8988T (cell line): ENCODE data around the gene ZNF554.
"Not testable (repeated sequence)": the region's sequence is repeated elsewhere in the genome, so short reads cannot be mapped to it uniquely, and the experiment has no call there.

Experiments used
- DNase-seq: peaks from one replicate; pipeline ENCODE4 v3.0.0; 2011

Gene ZNF554

DNA sequence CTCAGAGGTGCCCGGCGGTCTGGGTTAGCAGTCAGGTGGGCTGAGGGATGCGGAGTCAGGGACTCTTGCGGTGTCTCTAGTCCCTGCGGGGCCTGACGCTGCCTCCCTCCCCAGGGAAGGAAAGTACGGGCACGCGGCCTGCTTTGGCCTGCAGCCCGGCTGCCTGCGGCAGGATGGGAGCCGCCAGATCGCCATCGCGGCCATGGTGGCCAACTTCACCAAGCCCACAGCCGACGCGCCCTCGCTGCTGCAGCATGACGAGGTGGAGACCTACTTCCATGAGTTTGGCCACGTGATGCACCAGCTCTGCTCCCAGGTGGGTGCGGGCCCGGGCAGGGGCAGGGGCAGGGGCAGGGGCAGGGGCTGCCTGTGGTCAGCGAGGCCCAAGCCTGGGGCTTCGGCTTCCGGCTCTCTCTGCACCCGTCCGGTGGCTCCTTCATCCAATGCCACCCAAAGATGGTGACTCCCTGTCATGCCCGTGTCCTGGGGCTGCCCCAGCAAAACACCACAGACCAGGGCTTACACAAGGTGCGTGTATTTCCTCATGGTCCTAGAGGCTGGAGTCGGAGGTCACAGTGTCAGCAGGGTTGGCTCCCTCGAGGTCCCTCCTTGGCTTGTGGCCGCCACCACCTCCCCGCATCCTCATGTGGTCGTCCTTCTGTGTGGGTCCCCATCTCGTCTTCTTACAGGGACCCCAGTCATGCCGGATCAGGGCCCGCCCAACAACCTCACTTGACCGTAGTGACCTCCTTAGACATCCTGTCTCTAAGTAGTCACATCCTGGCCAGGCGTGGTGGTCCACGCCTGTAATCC is 11.3 kb upstream of the ZNF554 start:
- no peak for DNase-seq

GRCh38 chr19:2809387-2810140 is 10.1 kb upstream of the ZNF554 start:
- DNase-seq, result no peak

DNA sequence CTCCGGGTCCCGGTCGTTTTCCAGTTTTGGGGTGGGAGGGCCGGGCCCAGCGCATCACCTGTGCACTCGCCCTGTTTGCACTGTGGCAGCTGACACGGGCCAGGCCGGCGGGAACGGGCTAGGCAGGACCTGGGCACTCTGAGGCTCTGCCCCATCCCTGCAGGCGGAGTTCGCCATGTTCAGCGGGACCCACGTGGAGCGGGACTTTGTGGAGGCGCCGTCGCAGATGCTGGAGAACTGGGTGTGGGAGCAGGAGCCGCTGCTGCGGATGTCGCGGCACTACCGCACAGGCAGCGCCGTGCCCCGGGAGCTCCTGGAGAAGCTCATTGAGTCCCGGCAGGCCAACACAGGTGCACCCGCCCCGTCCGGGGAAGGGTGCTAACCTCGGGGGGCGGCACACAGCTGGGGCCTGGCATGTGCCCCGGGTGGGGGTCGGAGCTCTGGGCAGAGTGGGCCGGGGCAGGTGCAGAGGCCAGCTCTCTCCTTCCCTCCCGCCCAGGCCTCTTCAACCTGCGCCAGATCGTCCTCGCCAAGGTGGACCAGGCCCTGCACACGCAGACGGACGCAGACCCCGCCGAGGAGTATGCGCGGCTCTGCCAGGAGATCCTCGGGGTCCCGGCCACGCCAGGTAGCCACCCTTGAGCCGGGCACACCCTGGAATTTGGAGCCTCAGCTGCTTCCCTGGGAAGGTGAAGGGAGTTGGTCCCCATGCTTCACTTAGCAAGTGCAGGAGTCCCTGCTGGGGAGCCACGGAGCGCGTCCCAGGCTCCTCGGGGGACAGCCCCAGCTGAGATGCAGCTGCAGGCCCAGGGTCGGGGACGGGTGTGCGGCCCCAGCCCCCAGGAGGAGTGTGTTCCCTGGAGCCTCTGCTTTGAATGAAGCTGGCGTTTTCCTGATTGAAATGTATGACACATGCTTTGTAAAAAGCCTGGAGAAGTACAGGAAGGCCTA is 9.3 kb upstream of the ZNF554 start:
- no peak for DNase-seq

DNA sequence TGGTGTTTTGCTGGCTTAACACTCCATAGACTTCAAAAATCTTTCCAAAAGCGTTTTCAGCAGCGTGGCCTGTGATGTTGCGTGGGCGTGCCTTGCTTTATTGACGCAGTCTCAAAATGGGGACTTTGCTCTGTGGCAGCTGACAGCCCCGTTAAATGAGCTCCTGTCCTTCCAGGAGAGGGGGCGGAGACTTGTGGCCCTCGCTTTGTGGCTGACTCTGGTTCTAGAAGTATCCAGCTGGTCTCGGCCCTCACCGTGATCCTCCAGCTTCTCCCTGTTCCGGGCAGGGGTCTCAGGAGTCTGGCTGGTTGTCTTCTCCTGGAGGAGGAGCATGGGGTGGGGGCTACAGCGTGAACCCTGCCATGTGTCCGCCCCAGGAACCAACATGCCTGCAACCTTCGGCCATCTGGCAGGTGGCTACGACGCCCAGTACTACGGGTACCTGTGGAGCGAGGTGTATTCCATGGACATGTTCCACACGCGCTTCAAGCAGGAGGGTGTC is 8.4 kb upstream of the ZNF554 start:
- DNase-seq, result no peak

GRCh38 chr19:2811735-2812413 is 7.8 kb upstream of the ZNF554 start:
- DNase-seq, result no peak

DNA sequence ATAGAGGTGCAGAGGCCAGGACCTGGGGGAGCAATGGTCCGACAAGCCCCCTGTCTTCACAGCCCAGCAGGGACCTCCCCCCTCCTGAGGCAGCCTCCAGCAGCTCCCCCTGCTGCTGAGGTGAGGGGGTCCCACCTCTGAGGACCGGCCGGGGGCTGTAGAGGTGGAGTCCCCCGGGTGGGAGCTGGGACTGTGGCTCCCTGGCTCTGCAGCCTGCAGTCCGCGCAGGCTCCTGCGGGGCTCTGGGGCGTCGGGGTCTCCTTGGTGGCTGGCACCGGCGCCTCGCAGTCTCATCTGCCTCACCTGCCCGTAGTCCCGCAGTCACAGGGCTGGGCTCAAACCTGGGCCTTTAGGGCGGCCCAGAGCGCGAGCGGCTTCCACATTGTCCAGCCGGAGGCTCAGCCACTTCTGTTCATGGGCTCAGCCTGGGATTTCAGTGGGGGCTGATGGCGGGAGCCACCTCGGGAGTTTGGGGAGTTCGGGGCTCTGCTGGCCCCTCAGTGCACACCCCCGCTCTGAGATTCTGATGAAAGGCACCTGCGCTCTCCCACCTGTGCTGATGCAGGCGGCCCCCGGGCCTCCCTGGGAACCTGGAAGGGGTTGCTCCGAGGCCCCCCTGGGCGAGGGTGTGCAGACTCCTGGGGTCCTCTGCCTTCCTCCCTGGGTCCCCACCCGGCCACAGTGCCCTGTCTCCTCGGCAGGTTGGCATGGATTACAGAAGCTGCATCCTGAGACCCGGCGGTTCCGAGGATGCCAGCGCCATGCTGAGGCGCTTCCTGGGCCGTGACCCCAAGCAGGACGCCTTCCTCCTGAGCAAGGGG is 7.0 kb upstream of the ZNF554 start:
- no peak for DNase-seq

- DNase-seq, result no peak
Observed at GRCh38 chr19:2813235-2814160, 6.2 kb upstream of the ZNF554 start.

GRCh38 chr19:2814426-2814825 is 5.2 kb upstream of the ZNF554 start:
- DNase-seq, result no peak

DNA sequence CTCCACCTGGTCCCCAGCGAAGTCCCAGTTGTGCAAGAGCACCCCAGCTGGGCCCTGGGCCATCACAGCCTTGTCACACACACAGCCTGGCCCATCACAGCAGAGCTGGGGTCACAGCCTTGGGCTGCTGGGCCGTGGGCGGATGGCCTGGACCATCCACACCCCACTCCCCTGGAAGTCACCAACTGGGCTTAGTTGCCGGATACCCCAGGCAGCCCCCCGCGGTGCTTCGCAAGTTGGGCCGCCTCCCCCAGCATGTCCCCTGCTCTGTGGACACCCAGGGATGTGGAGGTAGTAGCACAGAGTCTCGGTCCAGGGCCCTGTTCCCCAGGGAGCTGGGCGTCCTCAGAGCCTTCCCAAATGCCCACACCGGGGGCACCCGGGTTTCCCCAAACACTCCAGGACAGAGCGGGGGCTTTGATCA is 4.5 kb upstream of the ZNF554 start:
- peak; percentile 8 for DNase-seq

- peak; percentile 13 for DNase-seq
Observed at GRCh38 chr19:2815923-2816322, 3.7 kb upstream of the ZNF554 start.

DNA sequence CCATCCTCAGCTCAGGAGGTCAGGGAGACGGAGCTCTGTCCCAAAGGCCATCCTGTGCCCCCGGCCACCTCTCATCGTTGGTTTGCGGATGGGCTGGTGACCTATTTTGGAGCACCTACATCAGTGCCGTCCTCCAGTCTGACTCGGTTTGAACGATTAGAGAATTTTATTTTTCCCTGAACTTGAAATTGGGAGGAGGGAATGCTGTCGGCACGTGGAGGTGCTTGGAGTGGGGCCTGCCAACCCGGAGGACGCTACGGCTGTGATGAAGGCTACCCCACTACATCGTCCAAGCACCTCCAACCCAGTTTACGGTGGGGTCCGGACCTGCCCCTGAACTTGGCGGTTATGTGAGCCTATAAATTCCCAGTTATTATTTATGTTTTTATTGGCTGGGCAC is 3.0 kb upstream of the ZNF554 start:
- DNase-seq, result no peak

DNA sequence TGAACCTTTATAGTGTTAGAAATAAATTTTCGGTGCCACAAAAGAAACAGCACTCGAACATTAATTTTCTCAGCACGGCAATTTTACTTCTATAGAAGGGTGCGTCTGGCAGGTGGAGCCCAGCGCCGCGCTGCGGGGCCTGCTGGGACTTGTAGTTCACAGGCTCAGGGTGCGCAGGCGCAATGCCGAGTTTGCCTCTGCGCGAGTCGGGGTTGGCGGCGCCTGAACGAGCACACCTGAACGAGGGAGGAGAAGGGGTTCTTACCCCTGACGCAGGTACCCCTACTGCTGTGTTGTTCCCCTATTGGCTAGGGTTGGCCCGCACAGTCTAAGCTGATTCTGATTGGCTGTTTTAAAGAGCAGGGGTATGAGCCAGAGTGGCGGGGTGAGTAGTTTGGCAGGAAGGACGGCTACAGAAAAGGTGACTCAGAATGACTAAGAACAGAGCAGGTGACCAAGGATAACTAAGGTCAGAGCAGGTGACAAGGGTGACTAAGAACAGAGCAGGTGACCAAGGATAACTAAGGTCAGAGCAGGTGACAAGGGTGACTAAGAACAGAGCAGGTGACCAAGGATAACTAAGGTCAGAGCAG is 2.3 kb upstream of the ZNF554 start:
- not testable (repeated sequence) for DNase-seq

DNA sequence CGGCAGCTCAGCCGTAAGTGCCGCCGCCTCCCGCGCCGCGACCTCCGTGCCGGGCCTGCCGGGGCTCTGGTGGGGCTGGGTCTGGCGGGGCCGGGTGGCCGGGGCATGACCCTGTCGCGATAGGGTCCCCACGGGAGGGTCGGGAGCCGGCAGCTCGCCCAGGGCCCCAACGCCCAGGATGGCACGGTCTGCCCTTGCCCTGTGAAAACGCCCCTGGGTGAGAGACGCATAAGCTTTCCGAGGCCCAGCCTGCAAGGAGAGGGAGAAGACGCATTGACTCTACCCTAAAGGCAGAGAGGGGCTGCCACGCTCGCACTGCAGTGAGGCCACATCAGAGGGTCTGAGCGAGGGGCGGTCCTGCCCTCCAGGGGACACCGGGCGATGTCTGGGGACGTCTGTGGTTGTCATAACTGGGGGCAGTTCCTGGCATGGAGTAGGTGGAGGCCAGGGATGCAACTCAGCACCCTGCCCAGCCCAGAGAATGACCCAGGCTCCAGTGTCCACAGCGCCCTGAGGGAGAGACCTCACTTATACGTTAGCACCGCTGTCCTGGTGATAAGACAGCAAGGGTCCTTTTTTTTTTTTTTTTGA is 539 bp downstream of the ZNF554 start:
- peak; percentile 37 for DNase-seq

DNA sequence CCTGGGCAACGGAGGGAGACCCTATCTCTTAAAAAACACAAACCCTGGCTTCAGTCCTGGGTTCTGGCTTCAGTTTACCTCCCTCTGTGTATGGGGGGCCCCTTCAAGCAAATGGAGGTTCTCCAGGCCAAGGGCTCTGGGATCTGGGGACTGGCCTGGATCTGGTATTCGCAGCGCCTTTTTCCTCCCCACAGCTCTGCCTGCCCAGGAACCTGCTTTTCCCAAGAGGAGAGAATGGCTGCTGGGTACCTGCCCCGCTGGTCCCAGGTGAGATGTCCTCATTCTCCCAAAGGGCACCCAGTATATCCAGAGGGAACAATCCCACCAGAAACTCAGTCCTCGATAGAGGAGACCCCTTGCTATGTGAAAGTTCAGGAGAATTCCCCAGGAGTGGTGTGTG is 3.2 kb downstream of the ZNF554 start:
- DNase-seq, result no peak

GRCh38 chr19:2823646-2824045 is 4.0 kb downstream of the ZNF554 start:
- no peak for DNase-seq

- DNase-seq, result no peak
Observed at GRCh38 chr19:2824129-2824528, 4.5 kb downstream of the ZNF554 start.

DNA sequence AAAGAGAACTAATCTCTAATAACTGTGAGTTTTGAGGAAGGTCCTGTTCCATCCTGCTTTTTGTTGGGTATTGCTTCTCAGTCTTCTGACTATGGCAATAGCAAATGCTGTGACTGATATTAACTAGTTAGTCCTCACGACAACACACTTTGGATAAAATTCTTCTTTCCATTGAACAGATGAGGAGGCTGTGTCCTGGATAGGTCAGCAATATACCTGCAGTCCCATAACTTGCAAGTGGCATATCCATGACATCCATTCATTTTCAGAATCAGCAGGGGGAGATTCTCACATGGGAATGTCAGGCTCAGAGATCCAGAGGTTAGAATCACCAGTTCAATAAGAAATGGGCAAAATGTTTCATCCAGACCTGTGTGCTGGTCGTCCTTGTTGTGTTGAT is 7.4 kb downstream of the ZNF554 start:
- no peak for DNase-seq

DNA sequence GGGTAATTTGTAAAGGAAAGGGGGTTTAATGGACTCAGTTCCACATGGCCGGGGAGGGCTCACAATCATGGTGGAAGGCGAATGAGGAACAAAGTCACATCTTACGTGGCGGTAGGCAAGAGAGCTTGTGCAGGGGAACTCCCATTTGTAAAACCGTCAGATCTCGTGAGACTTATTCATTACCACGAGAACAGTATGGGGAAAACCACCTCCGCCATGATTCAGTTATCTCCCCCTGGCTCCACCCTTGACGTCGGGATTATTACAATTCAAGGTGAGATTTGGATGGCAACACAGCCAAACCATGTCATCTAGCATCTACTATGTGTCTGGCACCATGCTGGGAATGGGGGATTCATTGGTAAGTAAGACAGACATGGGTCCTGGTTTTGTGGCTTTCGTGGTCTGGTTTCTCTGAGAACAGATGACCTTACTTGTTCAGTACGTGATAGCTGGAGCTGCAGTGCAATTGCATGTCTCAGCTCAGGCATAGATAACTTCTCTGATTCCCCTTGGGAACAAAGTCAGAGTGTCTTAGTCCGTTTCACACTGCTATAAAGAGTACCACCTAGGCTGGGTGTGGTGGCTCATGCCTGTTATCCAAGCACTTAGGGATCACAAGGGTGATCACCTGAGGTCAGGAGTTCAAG is 8.3 kb downstream of the ZNF554 start:
- DNase-seq, result no peak

- DNase-seq, result no peak
Observed at GRCh38 chr19:2834294-2834871, 14.7 kb downstream of the ZNF554 start.
